Mammary epithelial cell (primary cell): ENCODE measurements around the gene ADARB1.

Experiments used
- EZH2 ChIP-seq: IDR thresholded peaks from 2 replicates; pipeline ENCODE4 v1.6.1; 2012; ENCODE audit warnings: low read length, inconsistent platforms, borderline replicate concordance
- TF ChIP-seq, protein P1 (sequence below), 2 donors: IDR thresholded peaks in 1 of 2; conservative IDR thresholded peaks in 1 of 2; 2 replicates each; pipeline ENCODE4 v1.5.1; 2011 to 2012; ENCODE audit warnings: inconsistent platforms in 2 of 2, low read length in 2 of 2, mild to moderate bottlenecking in 2 of 2, control low read depth in 1 of 2, low read depth in 1 of 2; ENCODE audit not compliant: insufficient read depth in 1 of 2; ENCODE audit errors: extremely low read depth in 1 of 2

DNA sequence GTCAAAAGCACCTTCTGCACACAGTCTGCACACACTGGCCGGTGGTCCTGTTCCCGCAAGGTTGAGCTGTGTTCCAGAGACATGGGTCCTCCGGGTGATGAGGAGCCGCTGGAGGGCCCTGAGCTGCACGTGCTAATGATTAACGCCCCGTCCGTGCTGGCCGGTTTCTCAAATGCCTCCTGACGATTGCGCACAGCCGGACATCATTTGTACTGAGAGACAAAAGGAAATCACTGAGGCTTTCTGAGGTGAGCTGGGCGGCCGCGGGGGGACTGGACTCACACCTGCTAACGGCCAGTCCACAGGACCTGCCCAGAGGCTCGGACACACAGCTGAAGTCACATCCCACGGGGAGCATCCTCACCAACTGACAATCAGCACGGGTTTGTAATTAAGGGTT lies 184.1 kb downstream of the ADARB1 start:
- TF ChIP-seq EZH2, result no peak
- TF ChIP-seq, protein P1, sequence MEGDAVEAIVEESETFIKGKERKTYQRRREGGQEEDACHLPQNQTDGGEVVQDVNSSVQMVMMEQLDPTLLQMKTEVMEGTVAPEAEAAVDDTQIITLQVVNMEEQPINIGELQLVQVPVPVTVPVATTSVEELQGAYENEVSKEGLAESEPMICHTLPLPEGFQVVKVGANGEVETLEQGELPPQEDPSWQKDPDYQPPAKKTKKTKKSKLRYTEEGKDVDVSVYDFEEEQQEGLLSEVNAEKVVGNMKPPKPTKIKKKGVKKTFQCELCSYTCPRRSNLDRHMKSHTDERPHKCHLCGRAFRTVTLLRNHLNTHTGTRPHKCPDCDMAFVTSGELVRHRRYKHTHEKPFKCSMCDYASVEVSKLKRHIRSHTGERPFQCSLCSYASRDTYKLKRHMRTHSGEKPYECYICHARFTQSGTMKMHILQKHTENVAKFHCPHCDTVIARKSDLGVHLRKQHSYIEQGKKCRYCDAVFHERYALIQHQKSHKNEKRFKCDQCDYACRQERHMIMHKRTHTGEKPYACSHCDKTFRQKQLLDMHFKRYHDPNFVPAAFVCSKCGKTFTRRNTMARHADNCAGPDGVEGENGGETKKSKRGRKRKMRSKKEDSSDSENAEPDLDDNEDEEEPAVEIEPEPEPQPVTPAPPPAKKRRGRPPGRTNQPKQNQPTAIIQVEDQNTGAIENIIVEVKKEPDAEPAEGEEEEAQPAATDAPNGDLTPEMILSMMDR (conservative IDR thresholded peaks at IDR 0.05 in 1 of 2, IDR thresholded peaks at IDR 0.05 in 1 of 2; ENCODE audit: extremely low read depth in 1 of 2, insufficient read depth in 1 of 2, low read depth in 1 of 2, low read length in 2 of 2), result no peak
